HG03521 (cell line): Measurements from ENCODE around the gene PRDX5.
"Not testable (repeated sequence)": the region's sequence is repeated elsewhere in the genome, so short reads cannot be mapped to it uniquely, and the experiment has no call there.

ENCODE experiments used
- ATAC-seq: cut with Tn5 transposase; IDR thresholded peaks from one replicate; pipeline ENCODE4 v1.9.1; 2021; ENCODE audit warnings: mild to moderate bottlenecking, moderate library complexity; ENCODE audit not compliant: unreplicated experiment

Gene PRDX5

DNA sequence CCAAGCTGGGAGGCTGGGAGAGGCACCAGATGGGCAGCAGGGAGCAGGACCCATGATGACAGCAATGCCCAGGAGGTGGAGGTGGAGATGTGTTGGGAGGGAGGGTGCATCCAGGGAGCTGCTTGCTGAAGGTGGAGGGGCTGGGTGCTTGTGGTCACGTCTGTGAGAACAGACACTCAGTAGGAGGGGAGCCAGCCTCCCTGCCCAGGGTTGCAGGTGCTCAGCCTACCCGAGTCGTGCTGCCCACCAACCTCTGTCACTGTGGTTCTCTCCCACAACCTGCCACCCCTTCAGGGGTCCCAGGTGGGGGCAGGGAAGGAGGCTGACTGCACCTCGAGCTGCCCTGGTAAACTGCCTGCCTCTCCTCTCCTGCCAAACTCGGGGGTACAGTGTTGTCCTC, 5.5 kb downstream of the PRDX5 start:
- ATAC-seq = no peak

- not testable (repeated sequence) for ATAC-seq
Observed at GRCh38 chr11:64323984-64324383, 6.1 kb downstream of the PRDX5 start.

DNA sequence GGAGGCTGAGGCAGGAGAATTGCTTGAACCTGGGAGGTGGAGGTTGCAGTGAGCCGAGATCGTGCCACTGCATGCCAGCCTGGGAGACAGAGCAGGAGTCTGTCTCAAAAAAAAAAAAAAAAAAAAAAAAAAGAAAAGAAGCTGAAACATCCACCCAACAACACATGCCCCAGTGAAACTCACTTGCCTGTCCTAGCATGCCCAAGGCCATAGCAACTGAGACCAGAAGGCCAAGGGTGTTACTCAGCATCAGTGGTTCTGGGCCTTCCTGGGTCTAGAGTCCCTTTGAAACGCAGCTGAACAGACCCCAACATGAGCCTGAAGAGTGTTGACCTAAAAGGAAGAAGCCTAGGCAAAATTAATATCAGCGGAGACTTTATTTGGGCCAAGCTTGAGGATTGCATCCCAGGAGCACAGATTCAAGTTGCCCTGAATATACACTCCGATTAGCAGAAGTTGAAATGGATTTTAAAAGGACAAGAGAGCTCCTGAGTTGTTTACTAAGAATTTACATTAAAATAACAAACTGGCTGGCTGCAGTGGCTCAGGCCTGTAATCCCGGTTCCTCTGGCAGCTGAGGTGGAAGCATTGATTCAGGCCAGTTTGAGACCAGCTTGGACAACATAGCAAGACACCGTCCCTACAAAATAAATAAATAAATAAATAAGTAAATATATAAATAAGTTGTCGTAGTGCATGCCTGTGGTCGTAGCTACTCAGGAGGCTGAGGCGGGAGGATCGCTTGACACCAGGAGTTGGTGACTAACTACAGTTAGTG, 7.0 kb downstream of the PRDX5 start:
- ATAC-seq = no peak

DNA sequence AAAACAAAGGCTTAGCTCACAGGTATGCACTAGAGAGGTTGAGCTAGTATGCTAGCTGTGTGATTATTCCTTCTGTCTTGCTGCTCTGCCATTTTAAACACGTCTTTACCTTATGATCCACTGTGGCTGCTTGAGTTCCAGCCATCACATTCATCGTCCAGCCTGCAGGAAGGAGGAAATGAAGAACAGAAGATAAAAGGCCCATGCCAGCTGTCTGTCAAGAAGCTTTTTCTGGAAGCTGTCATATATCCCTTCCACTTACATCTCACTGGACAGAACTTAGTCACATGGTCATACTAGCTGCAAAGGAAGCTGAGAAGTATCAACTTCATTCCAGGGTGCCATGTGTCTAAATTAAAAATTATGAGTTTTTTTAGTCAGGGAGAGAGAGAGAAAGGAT, 9.5 kb downstream of the PRDX5 start:
- no peak for ATAC-seq

- no peak for ATAC-seq
Observed at GRCh38 chr11:64327993-64328392, 10.1 kb downstream of the PRDX5 start.

- no peak for ATAC-seq
Observed at GRCh38 chr11:64330888-64331287, 13.0 kb downstream of the PRDX5 start.

DNA sequence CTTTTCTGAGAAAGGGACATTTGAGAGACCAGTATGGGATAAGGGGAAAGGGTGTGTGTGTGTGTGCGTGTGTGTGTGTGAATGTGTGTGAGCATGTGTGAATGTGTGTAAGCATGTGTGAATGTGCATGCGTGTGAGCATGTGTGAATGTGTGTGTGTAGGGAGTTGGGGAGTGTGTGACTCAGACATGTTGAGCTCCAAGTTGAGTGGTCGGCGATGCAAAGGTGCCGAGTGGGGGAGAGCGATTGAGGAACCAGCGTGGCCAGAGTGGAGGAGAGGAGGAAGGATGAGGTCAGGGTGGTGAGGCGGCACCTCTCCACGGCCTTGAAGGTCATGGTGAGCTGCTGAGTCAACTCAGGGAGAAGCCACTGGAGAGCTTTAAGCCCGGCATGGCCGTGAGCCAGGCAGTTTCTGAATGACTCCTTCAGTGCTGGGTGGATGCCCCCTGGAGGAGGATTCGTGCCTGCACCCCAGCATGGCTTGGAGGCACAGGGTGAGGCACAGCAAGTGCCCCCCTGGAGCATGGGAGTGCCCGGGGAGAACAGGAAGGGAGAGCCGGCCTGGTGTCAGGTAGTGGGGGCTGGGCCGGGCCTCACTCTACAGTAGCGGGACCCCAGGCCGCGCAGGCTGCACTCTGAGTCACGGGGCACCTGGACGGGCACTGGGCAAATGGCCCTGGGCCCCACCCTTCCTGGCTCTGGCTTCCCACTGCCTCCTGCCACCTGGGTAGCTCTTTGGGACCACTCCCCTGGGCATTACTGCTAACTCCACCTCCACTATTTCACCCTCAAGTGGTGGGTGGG, 13.8 kb downstream of the PRDX5 start:
- peak; percentile 40 for ATAC-seq

- no peak for ATAC-seq
Observed at GRCh38 chr11:64333556-64333955, 15.6 kb downstream of the PRDX5 start.

GRCh38 chr11:64334764-64335735, 17.1 kb downstream of the PRDX5 start:
- ATAC-seq = peak; percentile 72

- ATAC-seq = no peak
Observed at GRCh38 chr11:64337538-64338249, 19.8 kb downstream of the PRDX5 start.

DNA sequence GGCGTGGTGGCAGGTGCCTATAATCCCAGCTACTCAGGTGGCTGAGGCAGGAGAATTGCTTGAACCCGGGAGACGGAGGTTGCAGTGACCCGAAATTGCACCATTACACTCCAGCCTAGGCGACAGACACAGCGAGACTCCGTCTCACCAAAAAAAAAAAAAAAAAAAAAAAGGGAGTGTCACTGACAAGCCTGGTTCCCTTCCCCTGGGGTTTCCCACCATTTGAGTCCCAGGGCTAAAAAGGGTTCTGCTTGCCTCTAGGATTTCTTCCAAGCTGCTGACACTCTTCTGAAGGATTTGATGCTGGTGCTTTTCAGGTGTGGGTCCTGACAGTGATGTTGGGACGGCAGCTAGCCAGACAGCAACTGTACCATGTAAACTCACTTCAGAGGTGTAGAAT, 20.8 kb downstream of the PRDX5 start:
- ATAC-seq = no peak

DNA sequence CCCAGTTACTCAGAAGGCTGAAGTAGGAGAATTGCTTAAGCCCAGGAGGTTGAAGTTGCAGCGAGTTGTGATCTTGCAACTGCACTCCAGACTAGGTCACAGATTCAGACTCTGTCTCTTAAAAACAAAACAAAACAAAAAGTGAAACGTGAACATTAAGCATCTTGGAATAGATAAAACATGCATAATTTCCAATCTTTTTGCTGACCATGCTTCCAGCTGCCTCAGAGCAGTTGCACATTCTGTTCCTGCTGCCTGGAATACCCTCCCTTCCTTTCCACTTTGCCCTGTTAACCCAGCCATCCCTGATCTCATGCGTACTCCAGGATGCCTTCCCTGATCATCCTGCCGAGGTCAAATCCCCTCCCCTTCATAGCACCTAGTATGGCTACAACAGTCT, 21.4 kb downstream of the PRDX5 start:
- ATAC-seq = no peak

DNA sequence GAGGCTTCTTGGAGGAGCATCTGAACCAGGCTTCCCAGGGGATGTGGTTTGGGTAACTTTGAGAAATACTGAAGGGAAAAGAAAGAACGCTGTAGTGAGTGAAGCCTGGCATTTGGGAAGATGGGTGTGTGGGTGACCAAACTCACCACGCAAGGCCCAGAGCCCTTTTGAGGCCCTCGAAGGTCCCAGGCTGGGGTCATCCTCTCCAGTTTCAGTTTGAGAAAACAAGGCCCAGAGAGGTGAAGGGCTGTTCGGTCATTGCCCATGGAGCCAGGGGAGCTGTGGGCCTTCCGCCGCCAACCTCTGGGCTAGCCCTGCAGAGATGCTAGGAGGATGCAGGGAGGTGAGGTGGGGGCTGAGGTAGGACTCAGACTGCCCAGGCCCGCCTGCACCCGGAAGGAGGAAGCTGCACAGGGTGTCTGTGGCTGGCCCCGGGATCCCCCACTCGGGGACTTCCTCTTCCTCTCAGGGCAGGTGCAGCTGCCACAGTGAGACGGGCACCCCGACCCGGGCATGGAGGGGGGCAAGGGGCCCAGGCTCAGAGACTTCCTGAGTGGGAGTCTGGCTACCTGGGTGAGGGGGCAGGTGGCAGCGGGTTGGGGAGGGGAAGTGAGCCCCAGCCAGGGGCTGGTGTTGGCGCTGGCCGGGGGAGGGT, 22.0 kb downstream of the PRDX5 start, which contains the start of gene CCDC88B:
CCDC88B (plus strand) TSS at position 451 of the 655 bp plus-strand sequence; CDS start at position 514, 63 bp downstream.
- peak; percentile 42 for ATAC-seq

- ATAC-seq = no peak
Observed at GRCh38 chr11:64340671-64341335, 22.9 kb downstream of the PRDX5 start.

GRCh38 chr11:64341429-64341828, 23.5 kb downstream of the PRDX5 start:
- ATAC-seq = no peak

- ATAC-seq = no peak
Observed at GRCh38 chr11:64341851-64342791, 24.2 kb downstream of the PRDX5 start.

DNA sequence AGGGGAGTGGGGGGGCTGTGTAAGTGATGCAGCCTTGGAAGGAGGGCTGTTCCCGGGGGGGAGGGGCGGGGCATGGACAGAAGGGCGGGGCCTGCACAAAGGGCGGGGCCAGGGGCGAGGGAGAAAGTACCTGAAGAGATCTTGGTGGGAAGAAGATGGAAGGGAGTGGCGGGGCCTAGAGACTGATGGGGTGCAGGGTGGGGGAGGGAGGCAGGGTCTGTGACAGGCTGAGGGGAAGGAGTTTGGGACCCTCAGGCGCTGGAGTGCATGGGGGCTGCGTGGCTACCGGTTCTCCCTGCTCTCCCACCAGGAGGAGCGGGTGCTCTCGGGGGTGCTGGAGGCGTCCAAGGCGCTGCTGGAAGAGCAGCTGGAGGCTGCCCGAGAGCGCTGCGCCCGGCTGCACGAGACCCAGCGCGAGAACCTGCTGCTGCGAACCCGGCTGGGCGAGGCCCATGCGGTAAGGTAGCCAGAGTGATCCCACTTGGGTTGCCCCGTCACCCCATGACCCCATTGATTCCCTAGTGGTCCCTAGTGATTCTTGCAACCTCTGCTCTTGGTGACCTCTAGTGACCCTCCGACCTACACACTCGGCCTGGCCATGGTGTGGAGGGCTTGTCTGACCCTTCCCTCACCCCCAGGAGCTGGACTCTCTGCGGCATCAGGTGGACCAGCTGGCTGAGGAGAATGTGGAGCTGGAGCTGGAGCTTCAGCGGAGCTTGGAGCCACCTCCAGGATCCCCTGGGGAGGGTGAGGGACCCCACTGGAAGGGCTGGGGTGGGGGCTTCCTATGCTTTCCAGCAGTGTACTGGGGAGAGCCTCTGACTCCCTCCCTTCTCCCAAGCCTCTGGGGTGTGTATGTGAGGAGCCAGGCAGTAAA, 25.2 kb downstream of the PRDX5 start:
- no peak for ATAC-seq
